Adipocyte (in vitro differentiated cells): Measurements from ENCODE around the gene ADAM23.

Experiments used
- DNase-seq: peaks from one replicate; pipeline ENCODE4 v3.0.0-alpha.2; 2015; ENCODE audit warnings: low read depth
- H3K27me3 ChIP-seq: replicated peaks from 2 replicates; pipeline ENCODE4 v1.7.0; 2013; ENCODE audit warnings: mild to moderate bottlenecking, low read length, moderate library complexity; ENCODE audit not compliant: control insufficient read depth, insufficient read depth
- H3K36me3 ChIP-seq: 2 replicates; pipeline ENCODE4 v1.7.0; 2013; ENCODE audit warnings: low read length, mild to moderate bottlenecking, moderate library complexity; ENCODE audit not compliant: control insufficient read depth, insufficient read depth, severe bottlenecking
- H3K4me1 ChIP-seq: 2 replicates; pipeline ENCODE4 v1.7.0; 2013; ENCODE audit warnings: mild to moderate bottlenecking, low read length, moderate library complexity; ENCODE audit not compliant: control insufficient read depth, insufficient read depth
- H3K4me3 ChIP-seq: 2 replicates; pipeline ENCODE4 v1.7.0; 2013; ENCODE audit warnings: mild to moderate bottlenecking, low read length, moderate library complexity
- H3K9ac ChIP-seq: 2 replicates; pipeline ENCODE4 v1.7.0; 2013; ENCODE audit warnings: mild to moderate bottlenecking, low read length, moderate library complexity
- H3K9me3 ChIP-seq: 2 replicates; pipeline ENCODE4 v1.7.0; 2013; ENCODE audit warnings: mild to moderate bottlenecking, low read length, moderate library complexity; ENCODE audit not compliant: control insufficient read depth

The ADAM23 gene

DNA sequence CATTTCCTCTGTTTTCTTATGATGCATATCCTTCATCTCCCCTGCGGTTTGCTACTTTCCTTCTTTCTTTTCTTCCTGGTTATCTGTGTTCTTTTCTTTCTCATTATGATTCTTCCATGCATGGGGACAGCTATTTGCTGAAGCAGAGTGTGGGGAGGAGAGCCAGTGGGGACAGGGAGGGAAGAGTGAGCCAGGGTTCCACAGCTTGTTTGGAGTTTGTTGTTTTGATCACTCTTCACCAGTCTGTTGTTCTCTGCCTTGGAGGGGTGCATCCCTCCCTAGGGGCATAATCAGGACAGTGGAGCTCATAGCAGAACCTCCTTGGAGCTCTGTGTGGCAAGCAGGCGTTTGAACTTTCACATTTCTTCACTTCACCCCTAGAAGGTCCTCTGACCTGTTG lies 68.0 kb downstream of the ADAM23 start:
- no peak for DNase-seq
- H3K4me1 ChIP-seq, result no peaks in the 10 kb centered on the region
- H3K4me3 ChIP-seq, result no peak overlapping the region
- no peaks in the 10 kb centered on the region for H3K9me3 ChIP-seq
- no peaks in the 10 kb centered on the region for H3K27me3 ChIP-seq
- no peaks in the 10 kb centered on the region for H3K36me3 ChIP-seq
- no peak overlapping the region for H3K9ac ChIP-seq

DNA sequence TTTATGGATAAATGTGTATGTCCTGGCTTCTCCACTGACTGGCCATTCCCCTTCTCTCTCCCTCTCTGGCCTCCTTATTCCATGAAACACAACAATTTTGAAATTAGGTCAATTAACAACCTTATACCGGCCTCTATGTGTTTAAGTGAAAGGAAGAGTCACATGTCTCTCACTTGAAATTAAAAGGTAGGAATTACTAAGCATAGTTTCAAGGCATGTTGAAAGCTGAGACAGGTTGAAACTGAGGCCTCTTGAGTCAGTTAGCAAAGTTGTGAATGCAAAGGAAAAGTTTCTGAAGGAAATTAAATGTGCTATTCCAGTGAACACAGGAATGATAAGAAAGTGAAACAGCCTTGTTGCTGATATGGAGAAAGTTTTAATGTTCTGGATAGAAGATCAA lies 69.7 kb downstream of the ADAM23 start:
- no peak overlapping the region for H3K4me3 ChIP-seq
- no peak for DNase-seq
- H3K4me1 ChIP-seq, result no peaks in the 10 kb centered on the region
- H3K27me3 ChIP-seq, result no peaks in the 10 kb centered on the region
- no peaks in the 10 kb centered on the region for H3K9me3 ChIP-seq
- no peak overlapping the region for H3K9ac ChIP-seq
- H3K36me3 ChIP-seq, result no peaks in the 10 kb centered on the region

- H3K4me1 ChIP-seq, result no peaks in the 10 kb centered on the region
- H3K27me3 ChIP-seq, result no peaks in the 10 kb centered on the region
- no peaks in the 10 kb centered on the region for H3K9me3 ChIP-seq
- no peak overlapping the region for H3K9ac ChIP-seq
- no peak overlapping the region for H3K4me3 ChIP-seq
- H3K36me3 ChIP-seq, result no peaks in the 10 kb centered on the region
- no peak for DNase-seq
Observed at GRCh38 chr2:206515580-206515979, 72.2 kb downstream of the ADAM23 start.

- no peaks in the 10 kb centered on the region for H3K27me3 ChIP-seq
- no peak for DNase-seq
- no peaks in the 10 kb centered on the region for H3K36me3 ChIP-seq
- H3K9me3 ChIP-seq, result no peaks in the 10 kb centered on the region
- H3K4me1 ChIP-seq, result no peaks in the 10 kb centered on the region
- no peak overlapping the region for H3K4me3 ChIP-seq
- H3K9ac ChIP-seq, result no peak overlapping the region
Observed at GRCh38 chr2:206518997-206519396, 75.7 kb downstream of the ADAM23 start.

DNA sequence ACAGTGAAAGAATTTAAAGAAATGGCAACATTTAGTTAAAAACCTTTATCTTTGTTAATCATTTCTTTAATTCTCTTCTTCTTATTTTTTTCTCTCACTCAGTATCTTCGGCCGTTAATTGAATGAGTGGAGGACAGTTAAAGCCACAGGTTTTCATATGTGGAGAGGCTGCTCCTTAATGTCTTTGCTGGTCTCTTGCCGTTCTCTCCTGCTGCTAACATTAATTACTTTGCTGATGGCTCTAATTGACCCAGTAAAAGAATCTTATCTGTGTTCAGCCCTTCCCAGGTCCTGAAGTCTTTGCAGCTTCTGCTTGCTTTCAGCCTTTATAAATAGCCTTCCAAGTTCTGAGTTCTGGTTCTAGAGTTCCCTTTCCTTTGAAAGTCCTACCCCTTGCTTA lies 77.1 kb downstream of the ADAM23 start:
- no peak for DNase-seq
- no peaks in the 10 kb centered on the region for H3K9me3 ChIP-seq
- no peak overlapping the region for H3K4me3 ChIP-seq
- no peaks in the 10 kb centered on the region for H3K36me3 ChIP-seq
- no peaks in the 10 kb centered on the region for H3K27me3 ChIP-seq
- no peak overlapping the region for H3K9ac ChIP-seq
- H3K4me1 ChIP-seq, result no peaks in the 10 kb centered on the region

- Histone ChIP-seq H3K36me3 (no peaks in the 10 kb centered on the region), H3K9me3 (no peaks in the 10 kb centered on the region), H3K4me1 (no peaks in the 10 kb centered on the region), H3K9ac (no peak overlapping the region), H3K4me3 (no peak overlapping the region), H3K27me3 (no peaks in the 10 kb centered on the region)
- no peak for DNase-seq
Observed at GRCh38 chr2:206521115-206521514, 77.8 kb downstream of the ADAM23 start.

GRCh38 chr2:206521612-206522011 lies 78.3 kb downstream of the ADAM23 start:
- no peak overlapping the region for H3K9ac ChIP-seq
- no peaks in the 10 kb centered on the region for H3K4me1 ChIP-seq
- H3K27me3 ChIP-seq, result no peaks in the 10 kb centered on the region
- H3K9me3 ChIP-seq, result no peaks in the 10 kb centered on the region
- H3K36me3 ChIP-seq, result no peaks in the 10 kb centered on the region
- DNase-seq, result no peak
- no peak overlapping the region for H3K4me3 ChIP-seq

DNA sequence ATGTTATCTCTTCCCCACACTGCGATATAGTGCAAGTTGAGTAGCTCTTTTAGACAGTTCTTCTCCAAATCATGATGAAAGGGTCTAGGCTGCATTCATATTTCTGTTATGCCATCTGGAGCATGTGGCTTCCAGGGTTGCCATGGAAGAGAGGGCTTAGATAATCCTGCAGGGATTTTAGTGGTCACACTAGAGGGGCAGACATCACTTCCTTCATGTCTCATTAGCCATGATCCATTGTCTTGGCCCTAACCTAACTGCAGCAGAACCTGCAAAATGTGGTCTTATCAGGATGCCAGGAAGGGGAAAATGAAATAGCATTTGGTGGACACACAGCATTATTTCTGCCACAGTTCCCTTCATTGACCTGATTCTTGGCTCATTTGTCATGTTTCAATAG lies 83.1 kb downstream of the ADAM23 start:
- no peaks in the 10 kb centered on the region for H3K4me1 ChIP-seq
- H3K9ac ChIP-seq, result no peak overlapping the region
- H3K4me3 ChIP-seq, result no peak overlapping the region
- no peaks in the 10 kb centered on the region for H3K27me3 ChIP-seq
- H3K9me3 ChIP-seq, result no peaks in the 10 kb centered on the region
- no peaks in the 10 kb centered on the region for H3K36me3 ChIP-seq
- no peak for DNase-seq

- Histone ChIP-seq H3K4me1 (no peaks in the 10 kb centered on the region), H3K4me3 (no peak overlapping the region), H3K9me3 (no peaks in the 10 kb centered on the region), H3K36me3 (no peaks in the 10 kb centered on the region), H3K27me3 (no peaks in the 10 kb centered on the region), H3K9ac (no peak overlapping the region)
- no peak for DNase-seq
Observed at GRCh38 chr2:206527153-206527552, 83.8 kb downstream of the ADAM23 start.

DNA sequence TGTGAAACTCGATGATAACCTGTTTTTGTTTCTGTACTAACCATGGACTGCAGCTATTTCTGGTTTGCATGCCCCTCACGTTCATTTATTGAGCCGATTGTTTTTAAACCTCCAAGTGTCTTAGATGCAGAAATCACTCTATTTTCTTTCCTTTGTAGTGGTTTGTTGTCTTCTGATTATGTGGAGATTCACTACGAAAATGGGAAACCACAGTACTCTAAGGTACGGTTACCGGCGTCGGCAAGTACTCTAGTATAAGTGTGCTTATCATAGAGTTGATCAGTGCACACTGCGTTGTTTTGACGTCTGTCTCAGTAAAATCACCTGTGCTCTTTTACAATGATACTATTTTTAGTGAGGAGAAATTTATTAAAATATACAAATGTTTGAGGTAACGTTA lies 87.4 kb downstream of the ADAM23 start:
- H3K4me1 ChIP-seq, result no peaks in the 10 kb centered on the region
- no peak for DNase-seq
- H3K27me3 ChIP-seq, result no peaks in the 10 kb centered on the region
- H3K4me3 ChIP-seq, result no peak overlapping the region
- H3K36me3 ChIP-seq, result no peaks in the 10 kb centered on the region
- H3K9me3 ChIP-seq, result no peaks in the 10 kb centered on the region
- no peak overlapping the region for H3K9ac ChIP-seq

DNA sequence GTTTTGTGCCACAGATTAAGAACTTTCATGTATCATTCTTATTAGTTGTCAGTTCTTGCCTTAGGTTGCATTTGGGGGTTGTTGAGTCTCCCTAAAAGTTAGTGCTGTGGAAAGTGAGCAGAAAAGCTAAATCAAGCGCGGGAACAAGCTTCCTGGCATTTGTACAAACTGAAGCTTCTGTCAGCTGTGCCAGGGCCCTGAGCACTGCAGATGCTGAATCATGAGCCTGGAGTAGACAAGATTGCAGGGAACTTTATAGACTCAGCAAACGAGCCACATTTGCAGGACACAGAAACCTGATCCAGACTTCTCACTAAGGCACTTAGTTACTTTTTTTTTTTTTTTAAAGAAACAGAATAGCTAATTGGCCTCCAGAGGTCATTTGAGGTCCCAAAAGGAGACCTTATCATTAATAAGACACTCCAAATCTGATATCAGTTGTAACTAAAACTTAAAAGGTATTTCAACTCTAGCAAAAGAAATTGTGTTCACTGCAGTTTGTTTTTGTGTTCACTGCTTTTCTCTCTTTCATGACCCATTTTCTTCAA lies 88.7 kb downstream of the ADAM23 start:
- Histone ChIP-seq H3K9me3 (no peaks in the 10 kb centered on the region), H3K9ac (no peak overlapping the region), H3K27me3 (no peaks in the 10 kb centered on the region), H3K4me3 (no peak overlapping the region), H3K36me3 (no peaks in the 10 kb centered on the region), H3K4me1 (no peaks in the 10 kb centered on the region)
- DNase-seq, result peak; percentile 56

DNA sequence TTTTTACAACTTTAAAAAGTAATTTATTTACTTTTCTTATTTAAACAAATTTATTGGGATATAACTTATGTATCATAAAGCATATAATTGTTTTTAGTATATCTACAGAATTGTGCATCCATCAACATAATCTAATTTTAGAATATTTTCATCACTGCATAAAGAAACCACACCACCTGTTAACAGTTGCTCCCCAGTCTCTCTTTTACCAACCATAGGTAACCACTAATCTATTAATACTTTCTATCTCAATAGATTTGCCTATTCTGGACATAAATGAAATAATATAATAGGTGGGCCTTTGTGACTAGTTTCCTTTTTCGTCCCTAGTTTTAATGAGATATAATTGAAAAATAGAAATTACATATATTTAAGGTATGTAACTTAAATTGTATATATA lies 90.6 kb downstream of the ADAM23 start:
- Histone ChIP-seq H3K36me3 (no peaks in the 10 kb centered on the region), H3K9me3 (no peaks in the 10 kb centered on the region), H3K27me3 (no peaks in the 10 kb centered on the region), H3K4me3 (no peak overlapping the region), H3K4me1 (no peaks in the 10 kb centered on the region), H3K9ac (no peak overlapping the region)
- no peak for DNase-seq
